HCT116 (cell line): ENCODE measurements around the gene HAAO. TPM values are rescaled to one million over a fixed set of nuclear protein-coding genes. Genes with fewer than 3 reads are reported as not detected.

Experiments
- ATAC-seq: fragments of 200-7000 bp; cut with Tn5 transposase; 2 replicates; pipeline ENCODE4 v1.9.1; 2020; ENCODE audit warnings: mild to moderate bottlenecking, moderate library complexity
- BruUV-seq: library from RNA; stranded (reverse); fragments of 400-500 nt; replicated peaks from 2 replicates; lab custom pipeline; 2021; lab: Mats Ljungman, UMichigan
- CTCF ChIA-PET: fragments of 300-600 bp; sonication (Branson Sonifier 250); formaldehyde crosslinking; loops from one replicate; lab custom pipeline; 2021; ENCODE audit warnings: antibody characterized with exemption; lab: Charles Lee
- POLR2A ChIA-PET: fragments of 300-600, 350-600 bp; sonication (Branson Sonifier 250); formaldehyde crosslinking; loops from one replicate; lab custom pipeline; 2021; ENCODE audit warnings: antibody characterized with exemption; lab: Charles Lee
- RAD21 ChIA-PET, 2 experiments: fragments of 300-600 bp; sonication (Branson Sonifier 250); formaldehyde crosslinking; loops; one replicate each; lab custom pipeline; 2023; ENCODE audit warnings: low total read pairs in 2 of 2; ENCODE audit not compliant: uncharacterized antibody in 2 of 2, unreplicated experiment in 2 of 2, low non-redundant PET in 1 of 2; lab: Charles Lee
- DNase-seq: peaks from one replicate; pipeline ENCODE4 v3.0.0-alpha.2; 2010; ENCODE audit warnings: low read depth, low spot score
- H2AFZ ChIP-seq: fragments of 200-600 bp; shearing (Covaris generic), sonication (generic); 2 replicates; pipeline ENCODE4 v1.6.1; 2017; ENCODE audit warnings: low read depth, mixed run types, mixed read lengths, antibody characterized with exemption, low read length; ENCODE audit not compliant: poor library complexity, severe bottlenecking
- H3K27ac ChIP-seq: 2 replicates; pipeline ENCODE4 v1.5.1; 2012; ENCODE audit warnings: low read depth, low read length
- H3K27me3 ChIP-seq: fragments of 200-600 bp; sonication (generic); 2 replicates; pipeline ENCODE4 v1.6.1; 2016; ENCODE audit warnings: mixed run types, low read length, mixed read lengths; ENCODE audit not compliant: insufficient read depth
- H3K36me3 ChIP-seq, 2 experiments: fragments of 200-500 bp in 1 of 2; fragments of 200-600 bp in 1 of 2; sonication (Bioruptor generic) in 1 of 2; sonication (generic) in 1 of 2; 2 replicates each; pipeline versions ENCODE4 v1.5.1 to v1.6.1; 2014 to 2016; ENCODE audit warnings: low read length in 2 of 2, inconsistent platforms in 1 of 2, mixed read lengths in 1 of 2, mixed run types in 1 of 2; ENCODE audit not compliant: insufficient read depth in 2 of 2, control insufficient read depth in 1 of 2
- H3K4me1 ChIP-seq, 2 experiments: fragments of 200-600 bp in 1 of 2; sonication (generic) in 1 of 2; 2 replicates each; pipeline versions ENCODE4 v1.5.1 to v1.6.1; 2012 to 2017; ENCODE audit warnings: low read length in 2 of 2, inconsistent platforms in 1 of 2, mild to moderate bottlenecking in 1 of 2, mixed read lengths in 1 of 2, mixed run types in 1 of 2, moderate library complexity in 1 of 2; ENCODE audit not compliant: insufficient read depth in 2 of 2, control insufficient read depth in 1 of 2
- H3K4me2 ChIP-seq: fragments of 200-600 bp; sonication (generic); 2 replicates; pipeline ENCODE4 v1.6.1; 2017; ENCODE audit warnings: mixed run types, low read length, mixed read lengths
- H3K4me3 ChIP-seq, 2 experiments: fragments of 200-600 bp in 1 of 2; sonication (generic) in 1 of 2; replicated peaks in 1 of 2; 2 replicates each; pipeline ENCODE4 v1.5.1; 2011 to 2016; ENCODE audit warnings: low read length in 2 of 2, control low read depth in 1 of 2, low read depth in 1 of 2, mild to moderate bottlenecking in 1 of 2, mixed read lengths in 1 of 2, mixed run types in 1 of 2
- H3K79me2 ChIP-seq: fragments of 200-600 bp; sonication (generic); 2 replicates; pipeline ENCODE4 v1.6.1; 2017; ENCODE audit warnings: mild to moderate bottlenecking, mixed run types, low read length, moderate library complexity, mixed read lengths; ENCODE audit not compliant: insufficient read depth
- H3K9ac ChIP-seq: fragments of 200-600 bp; sonication (generic); 2 replicates; pipeline ENCODE4 v1.6.1; 2016; ENCODE audit warnings: low read length, mixed read lengths
- H3K9me2 ChIP-seq: fragments of 200-600 bp; sonication (generic), shearing (Covaris generic); 2 replicates; pipeline ENCODE4 v1.6.1; 2017; ENCODE audit warnings: mixed run types, mild to moderate bottlenecking, moderate library complexity; ENCODE audit not compliant: insufficient read depth
- H3K9me3 ChIP-seq, 2 experiments: fragments of 200-500 bp in 1 of 2; fragments of 200-600 bp in 1 of 2; sonication (Bioruptor generic) in 1 of 2; sonication (generic) in 1 of 2; 2 replicates each; pipeline ENCODE4 v1.6.1; 2014 to 2017; ENCODE audit warnings: low read length in 2 of 2, mixed read lengths in 2 of 2, inconsistent platforms in 1 of 2, low read depth in 1 of 2, mild to moderate bottlenecking in 1 of 2, mixed run types in 1 of 2, moderate library complexity in 1 of 2; ENCODE audit not compliant: control insufficient read depth in 1 of 2, insufficient read depth in 1 of 2
- H4K20me1 ChIP-seq: fragments of 200-600 bp; sonication (generic), shearing (Covaris generic); 2 replicates; pipeline ENCODE4 v1.6.1; 2017; ENCODE audit warnings: mixed run types, mild to moderate bottlenecking, moderate library complexity; ENCODE audit not compliant: insufficient read depth
- CEBPB ChIP-seq: IDR thresholded peaks from 2 replicates; pipeline ENCODE4 v1.6.1; 2012; ENCODE audit warnings: low read depth
- EGR1 ChIP-seq: IDR thresholded peaks from 2 replicates; pipeline ENCODE4 v1.6.1; 2012; ENCODE audit warnings: low read depth
- EZH2phosphoT487 ChIP-seq: fragments of 200-600 bp; IDR thresholded peaks from 2 replicates; pipeline ENCODE4 v1.6.1; 2018; ENCODE audit warnings: antibody characterized with exemption, borderline replicate concordance
- FOSL1 ChIP-seq: IDR thresholded peaks from 2 replicates; pipeline ENCODE4 v1.6.1; 2012; ENCODE audit warnings: low read depth
- RAD21 ChIP-seq: IDR thresholded peaks from 2 replicates; pipeline ENCODE4 v1.6.1; 2012; ENCODE audit warnings: low read depth, mild to moderate bottlenecking
- SIN3A ChIP-seq: IDR thresholded peaks from 2 replicates; pipeline ENCODE4 v1.6.1; 2012; ENCODE audit warnings: low read depth
- SP1 ChIP-seq: IDR thresholded peaks from 2 replicates; pipeline ENCODE4 v1.6.1; 2012; ENCODE audit warnings: low read depth
- SRF ChIP-seq: IDR thresholded peaks from 2 replicates; pipeline ENCODE4 v1.6.1; 2012; ENCODE audit warnings: low read depth
- ZNF274 ChIP-seq: fragments of 200-500 bp; sonication (Bioruptor generic); IDR thresholded peaks from 2 replicates; pipeline ENCODE4 v1.6.1; 2014; ENCODE audit warnings: mild to moderate bottlenecking, low read depth, low read length, inconsistent platforms
- intact Hi-C: fragments of 100-400 bp; cut with micrococcal nuclease; formaldehyde crosslinking; loops from 2 replicates; pipeline ENCODE4 v1.10.0; 2022
- total RNA-seq: library from RNA; stranded (reverse); gene quantifications from one replicate; pipeline ENCODE4 v1.2.1, GENCODE V29; 2021; ENCODE audit not compliant: unreplicated experiment

Gene HAAO
- total RNA-seq, 1 experiment from 2014 or later: not detected

DNA sequence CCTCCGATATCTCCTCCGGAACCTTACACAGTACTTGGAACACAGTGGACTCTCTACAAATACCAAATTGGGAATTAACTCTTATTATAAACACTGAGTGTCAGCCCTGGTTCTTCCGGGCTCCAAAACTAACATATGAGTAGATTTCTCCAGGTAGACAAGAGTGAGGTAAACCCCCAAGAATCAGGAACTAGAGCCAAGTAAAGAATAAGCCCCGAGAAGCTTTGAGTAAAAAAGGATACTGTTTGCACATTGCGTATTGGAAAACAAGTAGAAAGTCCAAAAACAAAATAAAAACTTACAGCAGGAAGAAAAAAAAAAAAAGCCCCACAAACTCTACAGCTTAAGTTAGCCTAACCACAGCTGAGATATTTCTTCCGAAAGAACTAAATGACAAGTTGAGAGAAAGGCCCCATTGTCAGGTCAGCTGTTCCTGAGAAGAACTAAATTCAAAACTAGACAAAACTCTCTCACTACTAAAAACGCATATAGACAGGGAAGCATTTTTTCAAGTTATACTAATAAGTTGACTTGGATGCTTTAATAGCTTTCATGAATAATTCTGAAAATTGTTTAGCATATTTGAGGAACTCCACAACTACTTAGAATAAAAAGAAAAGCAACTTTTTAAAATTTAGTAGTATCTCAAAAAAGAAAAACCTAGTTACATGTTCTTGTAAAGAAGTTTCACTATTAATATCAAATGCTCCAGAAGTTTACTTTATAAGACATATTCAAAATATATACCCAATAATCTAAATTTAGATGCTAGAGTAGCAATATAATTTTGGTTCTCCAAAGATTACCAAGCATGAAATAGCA, 4.3 kb upstream of the HAAO start:
- Histone ChIP-seq H3K79me2 (no peaks in the 10 kb centered on the region), H2AFZ (no peak overlapping the region), H3K36me3 (no peaks in the 10 kb centered on the region), H3K9me3 (no peaks in the 10 kb centered on the region), H3K27me3 (no peaks in the 10 kb centered on the region), H3K4me1 (no peaks in the 10 kb centered on the region), H3K4me2 (no peak overlapping the region), H3K27ac (no peak overlapping the region), H3K9me2 (no peaks in the 10 kb centered on the region), H4K20me1 (no peaks in the 10 kb centered on the region), H3K9ac (no peak overlapping the region), H3K4me3 (no peak overlapping the region)
- no peak for TF ChIP-seq CEBPB
- no peak for TF ChIP-seq SIN3A
- TF ChIP-seq EGR1: no peak
- TF ChIP-seq SP1: no peak
- TF ChIP-seq ZNF274: no peak
- TF ChIP-seq FOSL1: no peak
- TF ChIP-seq EZH2phosphoT487: no peak
- TF ChIP-seq RAD21: no peak
- CTCF ChIA-PET: no interaction called here
- no peak for DNase-seq
- no TSS peak for BruUV-seq
- intact Hi-C loops: no loop called here
- RAD21 ChIA-PET: no interaction called here
- ATAC-seq: no peak
- POLR2A ChIA-PET: no interaction called here

DNA sequence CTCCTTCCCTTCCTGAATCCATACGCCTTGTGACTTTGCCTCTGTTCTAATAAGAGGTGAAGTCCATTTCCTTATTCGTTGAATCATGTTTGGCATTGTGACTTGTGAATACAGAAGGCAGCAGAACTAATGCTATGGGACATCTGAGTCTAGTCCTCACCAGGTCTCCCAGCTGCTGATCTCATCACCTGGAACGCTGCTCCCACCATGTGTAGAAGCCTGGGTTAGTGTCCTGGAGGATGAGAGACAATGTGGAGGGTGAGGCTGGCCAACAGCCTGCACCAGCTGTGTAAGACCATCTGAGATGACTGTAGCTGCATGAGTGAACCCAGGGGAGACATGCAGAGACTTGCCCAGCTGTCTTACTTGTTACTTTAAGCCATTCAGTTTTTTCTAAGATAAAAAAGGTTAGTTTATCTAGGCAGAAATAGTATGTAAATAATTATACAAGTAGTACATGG, 3.5 kb upstream of the HAAO start:
- no peaks in the 10 kb centered on the region for H3K36me3 ChIP-seq
- no peak overlapping the region for H3K9ac ChIP-seq
- H3K4me2 ChIP-seq: no peak overlapping the region
- no TSS peak for BruUV-seq
- H3K9me2 ChIP-seq: no peaks in the 10 kb centered on the region
- ATAC-seq: no peak
- no peak overlapping the region for H3K27ac ChIP-seq
- RAD21 ChIA-PET: no interaction called here
- H3K27me3 ChIP-seq: no peaks in the 10 kb centered on the region
- H2AFZ ChIP-seq: no peak overlapping the region
- no peaks in the 10 kb centered on the region for H3K9me3 ChIP-seq
- H3K79me2 ChIP-seq: no peaks in the 10 kb centered on the region
- H3K4me1 ChIP-seq: no peaks in the 10 kb centered on the region
- intact Hi-C loops: no loop called here
- DNase-seq: no peak
- no peak for TF ChIP-seq SRF
- no peaks in the 10 kb centered on the region for H4K20me1 ChIP-seq
- H3K4me3 ChIP-seq: no peak overlapping the region
- CTCF ChIA-PET: no interaction called here
- POLR2A ChIA-PET: no interaction called here
